Left kidney (tissue), 2 donors: ENCODE measurements around the gene DHDH. TPM values are rescaled to one million over a fixed set of nuclear protein-coding genes. Genes with fewer than 3 reads are reported as not detected.
"Not testable (repeated sequence)": the region's sequence is repeated elsewhere in the genome, so short reads cannot be mapped to it uniquely, and the experiment has no call there.

ENCODE experiments used
- DNase-seq: peaks from one replicate; pipeline ENCODE4 v3.0.0-alpha.2; 2013
- polyA plus RNA-seq: library from polyadenylated mRNA; unstranded; fragments of 120-200 nt; gene quantifications from one replicate; pipeline ENCODE4 v1.2.1, GENCODE V29; 2013; ENCODE audit not compliant: insufficient read length

The DHDH gene
- polyA plus RNA-seq, 1 donor: 4.6 TPM

DNA sequence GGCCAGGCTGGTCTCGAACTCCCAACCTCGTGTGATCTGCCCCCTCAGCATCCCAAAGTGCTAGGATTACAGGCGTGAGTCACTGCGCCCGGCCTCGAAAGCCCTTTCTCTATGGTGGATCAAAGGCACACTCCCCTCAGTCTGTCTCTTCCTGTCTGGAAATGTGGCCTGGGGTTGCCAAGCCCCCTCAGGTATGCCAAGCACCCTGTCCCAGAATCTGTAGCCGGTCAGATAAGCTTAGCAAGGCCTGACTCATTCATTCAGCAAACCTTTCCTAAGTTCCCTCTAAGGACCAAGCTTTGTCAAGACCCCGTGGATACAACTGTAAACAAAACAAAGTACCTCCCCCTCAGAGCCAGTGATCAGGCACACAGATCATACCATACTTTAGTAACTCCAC lies 19.3 kb upstream of the DHDH start:
- no peak for DNase-seq

DNA sequence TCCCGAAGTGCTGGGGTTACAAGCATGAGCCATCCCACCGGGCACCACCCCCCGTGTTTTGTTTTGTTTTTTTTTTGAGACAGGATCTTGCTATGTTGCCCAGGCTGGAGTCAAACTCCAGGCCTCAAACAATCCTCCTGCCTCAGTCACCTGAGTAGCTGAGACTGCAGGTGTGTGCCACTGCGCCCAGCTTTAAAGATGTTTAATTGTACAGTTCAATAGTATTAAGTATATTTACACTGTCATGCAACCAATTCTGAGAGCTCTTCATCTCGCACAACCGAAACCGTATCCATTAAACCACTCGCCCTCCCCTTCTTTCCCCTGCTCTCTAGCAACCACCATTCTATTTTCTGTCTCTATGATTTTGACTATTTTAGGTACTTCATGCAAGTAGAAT lies 17.7 kb upstream of the DHDH start:
- DNase-seq: no peak

DNA sequence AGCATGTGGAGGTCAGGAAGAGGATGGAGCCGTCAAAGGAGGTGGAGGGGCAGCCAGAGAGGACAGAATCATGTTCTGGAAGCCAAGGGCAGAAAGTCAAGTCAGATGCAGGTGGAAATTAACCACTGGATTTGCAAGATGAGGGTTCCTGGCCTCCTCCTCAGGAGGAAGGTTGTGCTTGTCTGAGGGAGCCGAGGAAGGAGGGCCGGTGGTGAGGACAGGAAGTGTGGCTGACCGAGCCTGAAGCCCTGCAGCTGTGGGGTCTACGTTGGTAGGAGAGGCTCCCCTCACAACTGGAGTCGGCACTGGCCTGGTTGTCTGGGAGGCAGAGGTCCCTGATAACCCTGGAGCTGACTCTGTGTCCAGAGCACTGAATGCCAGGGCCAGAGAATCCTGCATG lies 15.4 kb upstream of the DHDH start:
- no peak for DNase-seq

DNA sequence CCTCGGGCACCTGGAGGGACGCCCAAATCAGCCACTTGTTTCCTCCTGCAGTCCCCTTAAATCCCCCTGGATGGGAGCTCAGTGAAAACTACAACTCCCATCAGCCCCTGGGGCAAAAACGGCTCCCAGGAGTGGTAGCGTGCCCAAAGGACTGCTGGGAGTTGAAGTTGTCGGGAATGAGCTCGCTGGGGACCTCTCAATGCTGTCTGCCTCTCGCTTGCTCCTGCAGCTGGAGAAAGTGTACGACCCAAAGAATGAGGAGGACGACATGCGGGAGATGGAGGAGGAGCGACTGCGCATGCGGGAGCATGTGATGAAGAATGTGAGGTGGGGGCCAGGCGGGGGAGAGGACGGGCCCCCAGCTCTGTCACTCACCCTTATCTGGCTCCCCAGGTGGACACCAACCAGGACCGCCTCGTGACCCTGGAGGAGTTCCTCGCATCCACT lies 14.7 kb upstream of the DHDH start:
- no peak for DNase-seq

DNA sequence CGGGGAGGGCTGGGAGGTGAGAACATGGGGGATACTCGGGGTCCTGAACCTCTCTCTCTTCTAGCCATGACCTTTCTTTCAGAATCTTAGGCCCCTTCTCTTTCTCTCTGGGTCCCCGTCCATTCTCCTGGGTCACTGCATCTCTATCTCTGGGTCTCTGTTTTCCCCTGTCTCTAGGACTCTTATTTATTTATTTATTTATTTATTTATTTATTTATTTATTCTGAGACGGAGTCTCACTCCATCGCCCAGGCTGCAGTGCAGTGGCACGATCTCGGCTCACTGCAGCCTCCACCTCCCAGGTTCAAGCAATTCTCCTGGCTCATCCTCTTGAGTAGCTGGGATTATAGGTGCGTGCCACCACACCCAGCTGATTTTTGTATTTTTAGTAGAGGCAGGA lies 14.2 kb upstream of the DHDH start:
- not testable (repeated sequence) for DNase-seq

DNA sequence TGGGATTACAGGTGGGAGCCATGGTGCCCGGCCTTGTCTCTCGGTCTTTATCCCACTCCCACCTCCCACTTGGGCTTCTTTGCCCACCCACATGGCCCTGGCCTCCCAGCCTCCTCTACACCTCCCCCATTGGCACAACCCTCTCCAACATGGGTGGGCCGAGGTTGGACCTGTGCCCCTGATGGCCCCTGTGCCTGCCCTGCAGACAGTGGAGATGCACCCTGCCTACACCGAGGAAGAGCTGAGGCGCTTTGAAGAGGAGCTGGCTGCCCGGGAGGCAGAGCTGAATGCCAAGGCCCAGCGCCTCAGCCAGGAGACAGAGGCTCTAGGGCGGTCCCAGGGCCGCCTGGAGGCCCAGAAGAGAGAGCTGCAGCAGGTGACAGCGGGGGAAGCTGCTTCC lies 12.6 kb upstream of the DHDH start:
- DNase-seq: no peak

DNA sequence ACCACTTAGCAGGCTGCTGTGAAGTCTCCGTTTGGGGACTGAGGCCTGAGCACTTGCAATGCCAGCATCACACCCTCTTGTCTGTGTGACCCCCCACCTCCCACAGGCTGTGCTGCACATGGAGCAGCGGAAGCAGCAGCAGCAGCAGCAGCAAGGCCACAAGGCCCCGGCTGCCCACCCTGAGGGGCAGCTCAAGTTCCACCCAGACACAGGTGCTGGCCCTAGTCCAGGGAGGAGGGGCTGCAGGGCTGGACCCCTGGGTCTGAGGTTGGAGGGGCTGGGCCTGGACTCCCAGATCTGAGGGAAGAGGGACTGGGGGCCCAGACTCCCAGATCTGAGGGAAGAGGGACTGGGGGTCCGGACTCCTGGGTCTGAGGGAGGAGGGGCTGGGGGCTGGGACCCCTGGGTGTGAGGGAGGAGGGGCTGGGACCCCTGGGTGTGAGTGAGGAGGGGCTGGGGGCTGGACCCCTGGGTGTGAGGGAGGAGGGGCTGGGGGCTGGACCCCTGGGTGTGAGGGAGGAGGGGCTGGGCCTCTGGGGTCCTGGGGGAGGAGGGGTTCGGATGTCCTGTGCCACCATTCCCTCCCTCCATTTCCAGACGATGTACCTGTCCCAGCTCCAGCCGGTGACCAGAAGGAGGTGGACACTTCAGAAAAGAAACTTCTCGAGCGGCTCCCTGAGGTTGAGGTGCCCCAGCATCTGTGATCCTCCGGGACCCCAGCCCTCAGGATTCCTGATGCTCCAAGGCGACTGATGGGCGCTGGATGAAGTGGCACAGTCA lies 11.6 kb upstream of the DHDH start:
- no peak for DNase-seq

DNA sequence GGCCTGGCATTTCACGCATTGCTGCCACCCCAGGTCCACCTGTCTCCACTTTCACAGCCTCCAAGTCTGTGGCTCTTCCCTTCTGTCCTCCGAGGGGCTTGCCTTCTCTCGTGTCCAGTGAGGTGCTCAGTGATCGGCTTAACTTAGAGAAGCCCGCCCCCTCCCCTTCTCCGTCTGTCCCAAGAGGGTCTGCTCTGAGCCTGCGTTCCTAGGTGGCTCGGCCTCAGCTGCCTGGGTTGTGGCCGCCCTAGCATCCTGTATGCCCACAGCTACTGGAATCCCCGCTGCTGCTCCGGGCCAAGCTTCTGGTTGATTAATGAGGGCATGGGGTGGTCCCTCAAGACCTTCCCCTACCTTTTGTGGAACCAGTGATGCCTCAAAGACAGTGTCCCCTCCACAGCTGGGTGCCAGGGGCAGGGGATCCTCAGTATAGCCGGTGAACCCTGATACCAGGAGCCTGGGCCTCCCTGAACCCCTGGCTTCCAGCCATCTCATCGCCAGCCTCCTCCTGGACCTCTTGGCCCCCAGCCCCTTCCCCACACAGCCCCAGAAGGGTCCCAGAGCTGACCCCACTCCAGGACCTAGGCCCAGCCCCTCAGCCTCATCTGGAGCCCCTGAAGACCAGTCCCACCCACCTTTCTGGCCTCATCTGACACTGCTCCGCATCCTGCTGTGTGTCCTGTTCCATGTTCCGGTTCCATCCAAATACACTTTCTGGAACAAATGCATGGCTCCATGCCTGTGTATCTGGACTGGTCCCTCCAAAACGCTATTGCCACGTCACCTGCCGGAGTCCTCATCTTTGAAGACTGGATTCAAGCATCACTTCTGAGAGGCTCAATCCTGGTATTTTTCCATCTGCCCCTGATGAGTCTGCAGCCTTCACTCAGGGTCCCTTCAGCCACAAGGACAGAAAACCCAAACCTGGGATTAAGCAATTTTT lies 10.7 kb upstream of the DHDH start:
- DNase-seq: no peak

DNA sequence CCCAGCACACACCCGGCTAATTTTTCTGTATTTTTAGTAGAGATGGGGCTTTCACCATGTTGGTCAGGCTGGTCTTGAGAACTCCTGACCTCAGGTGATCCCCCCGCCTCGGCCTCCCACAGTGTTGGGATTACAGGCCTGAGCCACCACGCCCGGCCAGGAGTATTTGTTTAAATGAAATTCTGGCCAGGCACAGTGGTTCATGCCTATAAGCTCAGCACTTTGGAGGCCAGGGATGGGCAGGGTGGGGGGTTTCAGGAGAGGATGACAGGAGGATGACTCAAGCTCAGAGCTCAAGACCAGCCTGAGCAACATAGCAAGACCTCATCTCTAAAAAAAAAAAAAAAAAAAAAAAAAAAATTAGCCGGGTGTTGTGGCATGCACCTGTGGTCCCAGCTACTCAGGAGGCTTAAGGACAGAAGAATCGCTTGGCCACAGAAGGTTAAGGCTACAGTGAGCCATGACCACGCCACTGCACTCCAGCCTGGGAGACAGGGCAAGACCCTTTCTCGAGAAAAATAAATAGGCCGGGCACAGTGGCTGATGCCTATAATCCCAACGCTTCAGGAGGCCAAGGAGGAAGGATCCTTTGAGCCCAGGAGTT lies 8.2 kb upstream of the DHDH start:
- no peak for DNase-seq

DNA sequence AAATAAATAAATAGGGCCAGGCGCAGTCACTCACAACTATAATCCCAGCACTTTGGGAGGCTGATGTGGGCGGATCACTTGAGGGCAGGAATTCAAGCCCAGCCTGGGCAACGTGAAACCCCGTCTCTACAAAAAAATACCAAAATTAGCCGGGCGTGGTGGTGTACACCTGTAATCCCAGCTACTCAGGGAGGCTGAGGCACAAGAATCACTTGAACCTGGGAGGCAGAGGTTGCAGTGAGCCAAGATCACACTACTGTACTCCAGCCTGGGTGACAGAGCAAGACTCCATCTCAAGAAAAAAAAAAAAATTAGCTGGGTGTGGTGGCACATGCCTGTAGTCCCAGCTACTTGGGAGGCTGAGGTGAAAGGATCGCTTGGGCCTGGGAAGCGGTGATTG lies 7.6 kb upstream of the DHDH start:
- DNase-seq: not testable (repeated sequence)

DNA sequence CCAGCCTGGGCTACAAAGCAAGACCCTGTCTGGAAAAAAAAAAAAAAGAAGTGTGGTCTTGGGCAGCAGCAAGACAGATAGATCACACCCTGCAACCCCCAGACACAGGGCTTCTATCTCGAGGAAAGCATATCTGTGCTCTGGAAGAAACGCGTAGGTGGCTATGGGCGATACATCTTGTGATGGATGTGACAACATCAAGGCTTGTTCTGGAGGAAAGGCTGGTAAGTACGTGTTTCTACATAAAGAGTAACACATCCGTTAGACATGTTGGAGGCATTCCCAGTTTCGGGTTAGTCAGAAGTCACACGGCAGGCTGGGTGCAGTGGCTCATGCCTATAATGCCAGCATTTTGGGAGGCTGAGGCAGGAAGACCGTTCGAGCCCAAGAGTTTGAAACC lies 6.6 kb upstream of the DHDH start:
- DNase-seq: no peak

DNA sequence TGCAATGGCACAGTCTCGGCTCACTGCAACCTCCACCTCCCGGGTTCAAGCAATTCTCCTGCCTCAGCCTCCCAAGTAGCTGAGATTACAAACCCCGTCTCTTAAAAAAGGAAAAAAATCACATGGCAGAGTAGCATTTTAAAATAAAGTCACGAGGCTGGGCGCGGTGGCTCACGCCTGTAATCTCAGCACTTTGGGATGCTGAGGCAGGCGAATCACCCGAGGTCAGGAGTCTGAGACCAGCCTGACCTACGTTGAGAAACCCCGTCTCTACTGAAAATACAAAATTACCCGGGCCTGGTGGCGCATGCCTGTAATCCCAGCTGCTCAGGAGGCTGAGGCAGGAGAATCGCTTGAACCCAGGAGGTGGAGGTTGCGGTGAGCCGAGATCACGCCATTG lies 5.8 kb upstream of the DHDH start:
- DNase-seq: not testable (repeated sequence)

DNA sequence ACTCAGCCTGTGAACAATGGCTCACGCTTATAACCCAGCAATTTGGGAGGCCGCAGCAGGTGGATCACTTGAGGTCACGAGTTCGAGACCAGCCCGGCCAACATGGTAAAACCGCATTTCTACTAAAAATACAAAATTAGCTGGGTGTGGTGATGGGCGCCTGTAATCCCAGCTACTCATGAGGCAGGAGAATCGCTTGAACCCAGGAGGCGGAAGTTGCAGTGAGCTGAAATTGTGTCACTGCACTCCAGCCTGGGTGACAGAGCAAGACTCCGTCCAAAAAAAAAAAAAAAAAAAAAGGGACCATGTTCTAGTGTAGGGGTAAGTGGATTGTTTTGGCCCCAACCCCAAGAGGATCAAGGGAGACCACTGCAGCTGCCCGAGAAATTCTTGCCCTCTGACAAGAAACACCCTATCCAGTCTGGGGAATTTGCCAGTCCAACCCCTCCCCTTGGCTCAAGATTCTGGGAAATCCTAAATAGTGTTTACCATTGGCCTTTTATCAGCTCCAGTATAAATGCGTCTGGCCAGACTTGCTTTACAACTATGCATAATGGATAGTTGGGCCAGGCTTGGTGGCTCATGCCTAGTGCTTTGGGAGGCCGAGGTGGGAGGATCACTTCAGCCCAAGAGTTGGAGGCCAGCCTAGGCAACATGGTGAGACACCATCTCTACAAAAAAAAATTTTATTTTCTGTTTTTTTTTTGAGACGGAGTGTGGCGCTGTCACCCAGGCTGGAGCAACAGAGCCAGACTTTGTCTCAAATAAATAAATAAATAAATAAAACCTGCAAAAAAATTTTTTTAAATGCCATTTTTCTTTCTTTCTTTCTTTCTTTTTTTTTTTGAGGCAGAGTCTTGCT lies 5.1 kb upstream of the DHDH start:
- DNase-seq: no peak

DNA sequence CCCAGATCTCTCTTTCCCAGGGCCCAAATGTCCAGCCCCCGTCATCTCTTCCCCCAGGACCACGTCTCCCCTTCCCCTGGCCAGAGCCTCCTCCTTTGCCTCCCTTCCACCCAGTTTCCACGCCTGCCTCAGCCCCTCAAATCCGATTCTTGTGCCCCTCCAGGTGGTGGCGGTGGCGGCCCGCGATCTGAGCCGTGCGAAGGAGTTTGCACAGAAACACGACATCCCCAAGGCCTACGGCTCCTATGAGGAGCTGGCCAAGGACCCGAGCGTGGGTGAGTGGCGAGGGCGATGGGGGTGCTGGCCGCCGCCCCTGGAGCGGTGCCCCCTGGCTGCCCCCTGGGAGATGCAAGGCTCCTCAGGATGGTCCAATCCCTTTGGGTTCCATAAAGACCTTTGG lies 1.3 kb downstream of the DHDH start:
- no peak for DNase-seq

DNA sequence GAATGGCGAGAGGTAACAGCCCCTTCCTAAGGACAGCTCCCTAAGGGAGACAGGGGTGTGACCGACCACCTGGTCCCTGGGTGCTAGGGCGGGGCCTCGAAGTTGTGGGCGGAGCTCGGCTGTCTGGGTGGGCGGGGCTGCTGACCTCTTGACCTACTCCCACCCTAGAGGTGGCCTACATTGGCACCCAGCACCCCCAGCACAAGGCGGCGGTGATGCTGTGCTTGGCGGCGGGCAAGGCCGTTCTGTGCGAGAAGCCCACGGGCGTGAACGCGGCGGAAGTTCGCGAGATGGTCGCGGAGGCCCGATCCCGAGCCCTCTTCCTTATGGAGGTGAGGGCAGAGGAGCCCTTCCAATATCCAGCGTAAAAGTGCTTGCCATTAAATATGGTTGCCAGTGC lies 2.4 kb downstream of the DHDH start:
- DNase-seq: no peak

DNA sequence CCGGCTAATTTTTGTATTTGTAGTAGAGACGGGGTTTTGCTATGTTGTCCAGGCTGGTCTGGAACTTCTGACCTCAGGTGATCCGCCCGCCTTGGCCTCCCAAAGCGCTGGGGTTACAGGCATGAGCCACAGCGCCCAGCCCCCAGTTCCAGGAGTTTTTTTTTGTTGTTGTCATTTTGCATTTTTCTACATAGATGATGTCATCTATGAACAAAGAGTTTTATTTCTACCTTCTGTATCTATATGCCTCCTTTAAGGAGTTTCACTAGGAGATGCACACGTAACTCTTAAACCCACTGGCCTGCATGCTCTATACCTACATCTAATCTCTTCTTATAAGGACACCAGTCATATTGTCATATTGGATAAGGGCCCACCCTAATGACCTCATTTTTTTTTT lies 4.8 kb downstream of the DHDH start:
- no peak for DNase-seq

DNA sequence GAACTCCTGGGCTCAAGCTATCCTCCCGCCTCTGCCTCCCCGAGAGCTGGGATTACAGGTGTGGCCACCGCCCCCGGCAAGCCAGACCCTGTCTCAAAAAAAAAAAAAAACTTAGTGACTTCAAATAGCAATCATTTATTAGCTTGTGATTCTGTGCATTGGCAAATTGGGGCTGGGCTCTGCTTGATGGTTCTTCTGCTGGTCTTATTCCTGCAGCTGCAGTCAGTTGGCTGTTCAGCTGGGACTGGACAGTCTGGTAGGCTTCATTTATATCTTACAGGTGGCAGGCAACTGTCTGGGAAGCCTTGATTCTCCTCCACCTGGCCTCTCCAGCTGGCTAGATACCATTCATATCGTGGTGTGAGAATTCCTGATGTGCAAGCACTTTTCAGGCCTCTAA lies 7.4 kb downstream of the DHDH start:
- no peak for DNase-seq

DNA sequence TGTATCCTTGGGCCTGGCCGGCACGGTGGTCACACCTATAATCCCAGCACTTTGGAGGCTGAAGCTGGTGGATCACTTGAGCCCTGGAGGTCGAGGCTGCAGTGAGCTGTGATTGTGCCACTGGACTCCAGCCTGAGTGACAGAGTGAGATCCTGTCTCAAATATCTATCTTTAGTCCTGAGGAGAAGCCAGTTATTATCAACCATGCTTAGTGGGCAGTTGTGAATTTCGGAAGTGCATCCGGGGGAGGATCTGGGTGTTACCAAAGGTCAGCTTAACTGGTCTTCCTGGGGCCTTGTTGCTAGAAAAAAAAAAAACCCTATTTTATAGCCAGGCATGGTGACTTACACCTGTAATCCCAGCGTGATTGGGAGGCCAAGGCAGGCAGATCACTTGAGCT lies 9.6 kb downstream of the DHDH start:
- DNase-seq: no peak

DNA sequence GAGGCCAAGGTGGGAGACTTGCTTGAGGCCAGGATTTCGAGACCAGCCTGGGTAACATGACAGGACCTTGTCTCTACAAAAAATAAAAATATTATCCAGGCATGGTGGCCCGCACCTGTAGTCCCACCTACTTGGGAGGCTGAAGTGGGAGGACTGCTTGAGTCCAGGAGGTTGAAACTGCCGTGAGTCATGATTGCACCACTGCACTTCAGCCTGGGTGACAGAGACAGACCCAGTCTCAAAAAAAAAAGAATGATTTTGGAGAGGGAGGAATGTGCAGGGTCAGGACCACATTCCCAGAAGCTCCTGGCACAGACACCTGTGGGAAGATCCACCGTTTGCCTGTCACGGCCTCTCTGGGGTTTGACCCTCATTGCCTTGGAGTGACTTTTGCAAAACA lies 11.9 kb downstream of the DHDH start:
- no peak for DNase-seq

DNA sequence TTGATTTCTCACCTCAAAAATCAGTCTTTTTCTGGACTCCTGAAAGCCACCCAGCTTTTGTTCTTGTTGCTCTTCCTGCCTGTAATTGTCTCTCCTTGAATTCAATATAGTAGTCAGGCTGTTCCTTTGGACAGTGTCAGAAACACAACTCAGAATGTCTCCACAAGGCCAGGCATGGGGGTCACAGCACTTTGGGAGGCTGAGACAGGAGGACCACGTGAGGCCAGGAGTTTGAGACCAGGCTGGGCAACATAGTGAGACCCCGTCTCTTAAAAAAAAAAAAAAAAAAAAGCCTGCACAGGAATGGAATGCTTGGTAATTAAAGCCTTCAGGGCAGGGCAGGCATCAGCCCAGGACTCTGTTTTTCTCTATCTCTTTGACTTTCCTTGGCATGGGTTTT lies 12.3 kb downstream of the DHDH start:
- no peak for DNase-seq

DNA sequence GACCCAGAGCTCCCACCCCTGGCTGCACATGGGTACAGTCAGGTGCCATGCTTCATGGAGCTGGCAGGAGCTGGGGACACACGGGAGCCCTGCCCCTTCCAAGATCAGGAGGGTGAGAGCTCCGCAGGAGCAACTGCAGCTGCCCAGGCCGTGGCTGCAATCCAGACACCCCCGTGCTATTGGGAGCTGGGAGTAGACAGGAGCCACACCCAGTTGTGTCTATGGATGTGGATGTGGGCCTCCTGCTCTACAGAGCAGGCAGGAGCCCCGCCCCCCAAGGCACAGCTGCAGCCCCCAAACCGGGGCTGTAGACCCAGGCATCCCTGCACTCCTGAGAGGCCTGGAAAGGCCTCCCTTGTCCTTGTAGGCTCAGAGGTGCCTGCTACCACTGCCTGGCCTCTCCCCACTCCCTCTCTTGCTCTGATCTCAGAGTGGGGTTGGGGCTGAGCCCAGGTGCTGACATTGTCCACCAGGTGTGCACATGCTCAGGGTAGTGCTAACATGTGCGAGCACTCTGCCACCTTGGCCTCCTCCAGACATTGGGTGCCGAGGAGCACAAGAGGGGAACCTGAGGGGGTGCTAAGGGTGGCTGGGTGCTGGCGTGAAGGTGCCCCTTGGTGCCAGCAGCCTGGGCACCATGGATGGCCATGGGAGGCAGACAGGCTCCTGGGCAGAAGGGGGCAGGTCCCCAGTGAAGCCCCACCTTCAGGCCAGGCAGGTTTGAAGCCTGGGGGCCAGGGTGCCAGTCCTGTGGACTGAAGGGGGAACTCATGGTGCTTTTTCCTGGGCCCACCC lies 13.2 kb downstream of the DHDH start:
- no peak for DNase-seq
